Measurements from ENCODE around the gene MYOM1.

Gene MYOM1

DNA sequence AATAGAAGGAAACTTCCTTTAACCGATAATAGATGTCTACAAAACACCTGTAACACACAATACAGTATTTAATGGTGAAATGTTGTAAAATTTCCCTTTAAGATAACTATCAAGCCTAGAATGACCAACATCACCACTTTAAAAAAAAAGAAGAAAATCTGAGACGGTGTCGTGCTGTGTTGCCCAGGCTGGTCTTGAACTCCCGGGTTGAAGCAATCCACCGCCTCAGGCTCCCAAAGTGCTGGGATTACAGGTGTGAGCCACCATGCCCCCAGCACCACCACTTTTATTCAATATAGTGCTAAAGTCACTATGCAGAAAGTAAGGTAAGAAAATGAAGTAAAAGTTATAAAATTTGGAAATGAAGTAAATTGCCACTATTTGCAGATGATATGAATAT, 96.9 kb downstream of the MYOM1 start:
- Histone ChIP-seq H3K9ac (ENCODE audit: low read length) (no peak overlapping the region), H3K27ac (ENCODE audit: low read depth, low read length) (no peak overlapping the region), H3K27me3 (ENCODE audit: control insufficient read depth, insufficient read depth, low read length) (no peaks in the 10 kb centered on the region), H3K4me3 (ENCODE audit: low read depth, low read length) (no peak overlapping the region), H3K36me3 (ENCODE audit: control insufficient read depth, insufficient read depth, low read length) (no peaks in the 10 kb centered on the region), H3K4me1 (ENCODE audit: control insufficient read depth, insufficient read depth, low read length) (peaks cover 10% of the 10 kb centered on the region; the same call in 1 of the 2 replicates), H3K9me3 (ENCODE audit: control insufficient read depth, insufficient read depth, low read depth, low read length) (no peaks in the 10 kb centered on the region)

DNA sequence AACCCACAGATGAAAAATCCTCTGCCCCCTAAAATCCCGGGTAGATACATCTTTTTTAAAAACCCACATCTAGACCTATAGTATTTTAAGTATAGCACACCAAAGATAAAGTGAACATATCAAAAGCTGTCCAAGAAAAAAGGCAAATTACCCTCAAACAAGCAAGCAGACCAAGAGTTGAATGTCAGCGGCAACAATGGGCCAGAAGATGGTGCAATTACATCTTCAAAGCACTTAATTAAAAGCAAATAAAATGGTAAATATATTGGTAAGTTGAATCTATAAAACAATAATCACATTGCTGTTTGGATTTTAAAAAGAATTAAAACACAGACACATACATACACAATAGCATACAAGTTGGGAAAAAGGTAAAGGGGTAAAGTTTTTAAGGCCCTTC, 98.5 kb downstream of the MYOM1 start:
- Histone ChIP-seq H3K4me3 (ENCODE audit: low read depth, low read length) (no peak overlapping the region), H3K27me3 (ENCODE audit: control insufficient read depth, insufficient read depth, low read length) (no peaks in the 10 kb centered on the region), H3K9ac (ENCODE audit: low read length) (no peak overlapping the region), H3K9me3 (ENCODE audit: control insufficient read depth, insufficient read depth, low read depth, low read length) (no peaks in the 10 kb centered on the region), H3K4me1 (ENCODE audit: control insufficient read depth, insufficient read depth, low read length) (peaks cover 10% of the 10 kb centered on the region; the same call in 1 of the 2 replicates), H3K36me3 (ENCODE audit: control insufficient read depth, insufficient read depth, low read length) (no peaks in the 10 kb centered on the region), H3K27ac (ENCODE audit: low read depth, low read length) (no peak overlapping the region)

GRCh38 chr18:3120356-3120755, 99.4 kb downstream of the MYOM1 start:
- no peak overlapping the region for H3K4me3 ChIP-seq (ENCODE audit: low read depth, low read length)
- peaks cover 10% of the 10 kb centered on the region; the same call in 1 of the 2 replicates for H3K4me1 ChIP-seq (ENCODE audit: control insufficient read depth, insufficient read depth, low read length)

DNA sequence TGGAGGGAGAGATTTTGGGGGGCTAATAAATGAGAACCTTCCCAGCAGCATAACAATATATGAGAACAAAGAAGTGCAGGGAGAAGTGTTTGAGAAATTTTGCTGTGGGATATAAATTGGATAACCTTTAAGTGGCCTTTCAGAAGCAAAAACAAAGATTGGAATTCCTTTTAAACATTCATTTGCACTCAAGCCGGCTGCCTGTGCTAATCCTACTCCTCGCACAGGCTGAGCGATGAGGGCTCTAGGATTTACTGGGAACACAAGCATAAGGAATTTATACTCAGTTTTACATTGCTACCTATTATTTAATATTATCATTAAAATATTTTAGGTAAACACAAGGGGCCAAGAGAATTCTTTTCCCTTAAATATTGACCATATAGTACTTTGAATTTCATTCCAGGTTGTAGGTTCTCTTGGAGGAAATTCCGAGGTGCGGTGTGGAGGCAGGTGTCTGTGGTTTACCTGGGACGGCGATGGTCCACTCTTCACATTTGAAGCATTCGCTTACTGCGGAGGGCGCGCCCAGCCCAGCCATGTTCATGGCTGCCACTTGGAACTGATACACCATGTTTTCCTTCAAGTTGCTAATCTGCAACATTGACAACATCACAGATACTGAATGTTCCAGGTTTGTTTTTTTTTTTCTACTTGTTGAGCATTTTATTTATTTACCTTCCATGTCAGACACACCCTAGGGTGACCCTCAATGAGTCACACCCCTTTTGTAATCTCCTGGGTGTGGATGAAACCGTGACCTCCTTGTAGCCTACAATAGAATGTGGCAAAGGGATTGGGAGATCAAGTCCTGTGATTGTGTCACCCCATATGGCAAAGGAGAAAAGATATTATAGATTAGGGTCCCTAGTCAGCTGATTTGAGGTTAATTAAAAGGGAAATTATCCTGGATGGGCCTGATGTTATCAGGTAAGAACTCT, 100.1 kb downstream of the MYOM1 start:
- Histone ChIP-seq H3K27ac (ENCODE audit: low read depth, low read length) (no peak overlapping the region), H3K9ac (ENCODE audit: low read length) (no peak overlapping the region), H3K9me3 (ENCODE audit: control insufficient read depth, insufficient read depth, low read depth, low read length) (no peaks in the 10 kb centered on the region), H3K4me3 (ENCODE audit: low read depth, low read length) (no peak overlapping the region), H3K27me3 (ENCODE audit: control insufficient read depth, insufficient read depth, low read length) (0 out of 2 replicates have a peak, but pooled peaks cover 2% of the 10 kb centered on the region), H3K36me3 (ENCODE audit: control insufficient read depth, insufficient read depth, low read length) (no peaks in the 10 kb centered on the region), H3K4me1 (ENCODE audit: control insufficient read depth, insufficient read depth, low read length) (peaks cover 10% of the 10 kb centered on the region; the same call in 1 of the 2 replicates)

More at GRCh38 chr18:3120356-3120755, 99.4 kb downstream of the MYOM1 start:
- Histone ChIP-seq H3K36me3 (ENCODE audit: control insufficient read depth, insufficient read depth, low read length) (no peaks in the 10 kb centered on the region), H3K27ac (ENCODE audit: low read depth, low read length) (no peak overlapping the region), H3K9ac (ENCODE audit: low read length) (no peak overlapping the region), H3K9me3 (ENCODE audit: control insufficient read depth, insufficient read depth, low read depth, low read length) (no peaks in the 10 kb centered on the region), H3K27me3 (ENCODE audit: control insufficient read depth, insufficient read depth, low read length) (no peaks in the 10 kb centered on the region)

DNA sequence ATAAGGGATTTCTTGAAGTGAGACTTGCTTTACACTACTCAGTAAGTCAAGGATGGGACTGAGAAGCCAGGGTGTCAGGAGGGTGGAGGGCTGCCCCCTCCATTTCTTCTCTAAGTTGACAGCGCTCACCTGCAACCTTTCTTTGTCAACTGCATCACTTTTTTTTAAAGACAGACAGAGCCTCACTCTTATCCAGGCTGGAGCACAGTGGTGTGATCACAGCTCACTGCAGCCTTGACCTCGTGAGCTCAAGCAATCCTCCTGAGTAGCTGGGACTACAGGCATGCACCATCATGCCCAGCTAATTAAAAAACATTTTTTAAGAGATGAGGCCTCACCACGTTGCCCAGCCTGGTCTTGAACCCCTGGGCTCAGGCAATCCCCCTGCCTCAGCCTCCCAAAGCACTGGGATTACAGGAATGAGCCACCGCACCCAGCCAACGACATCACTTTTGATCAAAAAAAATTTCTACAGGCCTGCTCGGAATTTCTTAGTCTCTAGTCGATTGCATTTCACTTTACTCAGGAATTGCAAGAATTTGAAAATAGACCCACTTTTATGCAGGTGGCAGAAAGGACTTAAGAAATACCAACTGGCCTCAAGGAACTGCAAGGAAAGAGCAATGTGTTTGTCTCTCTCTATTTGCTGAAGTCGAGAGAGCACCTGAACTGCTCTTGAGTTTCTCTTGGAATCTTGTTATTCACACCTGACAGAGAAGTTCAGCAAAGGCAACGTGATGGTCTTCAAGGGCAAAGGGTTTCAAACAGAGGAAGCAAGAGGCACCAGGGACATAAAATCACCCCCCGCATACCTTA, 101.4 kb downstream of the MYOM1 start:
- no peak overlapping the region for H3K27ac ChIP-seq (ENCODE audit: low read depth, low read length)
- H3K4me1 ChIP-seq (ENCODE audit: control insufficient read depth, insufficient read depth, low read length) = peaks cover 10% of the 10 kb centered on the region; the same call in 1 of the 2 replicates
- 0 out of 2 replicates have a peak, but pooled peaks cover 2% of the 10 kb centered on the region for H3K27me3 ChIP-seq (ENCODE audit: control insufficient read depth, insufficient read depth, low read length)
- H3K4me3 ChIP-seq (ENCODE audit: low read depth, low read length) = no peak overlapping the region
- no peaks in the 10 kb centered on the region for H3K9me3 ChIP-seq (ENCODE audit: control insufficient read depth, insufficient read depth, low read depth, low read length)
- H3K36me3 ChIP-seq (ENCODE audit: control insufficient read depth, insufficient read depth, low read length) = no peaks in the 10 kb centered on the region
- H3K9ac ChIP-seq (ENCODE audit: low read length) = no peak overlapping the region

DNA sequence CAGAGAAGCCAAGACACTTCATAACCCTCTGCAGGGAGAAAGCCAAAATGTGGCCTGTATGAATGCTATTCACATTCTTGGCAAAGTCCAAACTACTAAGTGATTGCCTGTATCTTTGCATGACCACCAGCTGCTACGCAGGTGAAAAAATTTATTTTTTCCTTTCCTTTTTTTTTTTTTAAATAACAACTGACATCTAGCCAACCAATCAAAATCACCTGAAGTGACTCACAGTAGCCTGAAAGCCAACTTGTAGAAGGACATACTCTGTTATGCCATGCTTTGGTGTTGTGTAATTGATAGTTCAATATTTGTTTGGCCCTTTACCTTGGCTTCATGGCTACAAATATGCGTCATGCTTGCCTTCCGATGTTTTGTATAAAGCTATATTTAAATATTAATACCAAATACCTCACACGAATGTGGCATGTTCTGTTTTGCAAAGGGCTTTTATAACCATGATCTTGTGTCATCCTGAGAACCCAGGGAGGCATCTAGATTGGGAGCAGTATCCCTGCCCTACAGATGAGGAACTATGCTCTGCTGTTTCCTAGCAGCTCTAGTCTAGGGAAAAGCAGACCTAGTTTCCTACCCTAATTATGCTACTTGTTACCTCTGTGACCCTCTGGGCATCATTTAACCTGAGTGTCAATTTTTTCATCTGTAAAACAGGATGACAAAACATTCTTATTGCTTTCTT, 102.1 kb downstream of the MYOM1 start:
- Histone ChIP-seq H3K4me1 (ENCODE audit: control insufficient read depth, insufficient read depth, low read length) (peaks cover 10% of the 10 kb centered on the region; the same call in 1 of the 2 replicates), H3K4me3 (ENCODE audit: low read depth, low read length) (no peak overlapping the region)

DNA sequence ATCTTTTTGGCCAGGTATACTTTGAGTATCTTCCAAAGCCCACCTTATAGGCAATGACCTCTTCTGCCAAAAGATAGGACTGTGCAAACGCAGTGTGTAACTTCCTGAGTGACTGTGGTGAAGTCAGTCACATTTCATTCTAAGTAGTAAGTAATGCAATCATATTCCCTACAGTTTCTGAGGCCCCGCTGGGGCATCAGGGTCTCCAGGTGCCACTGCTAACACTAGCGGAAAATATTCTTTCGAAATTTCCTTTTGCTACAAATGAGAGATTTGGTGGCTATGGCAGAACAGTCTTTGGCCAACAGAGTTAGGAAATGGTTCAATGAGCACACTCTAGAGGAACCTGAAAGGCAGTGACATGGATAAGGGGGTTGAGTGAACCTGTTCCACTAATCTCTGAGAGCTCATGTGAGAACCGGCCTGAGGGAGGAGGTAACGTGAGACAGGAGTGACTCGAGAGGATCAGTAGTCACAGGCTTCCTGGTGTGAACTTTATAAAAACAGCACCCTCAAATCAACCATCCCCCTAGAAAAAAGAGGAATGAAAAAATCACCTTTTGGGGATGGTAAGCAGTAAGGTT, 104.2 kb downstream of the MYOM1 start:
- Histone ChIP-seq H3K27me3 (ENCODE audit: control insufficient read depth, insufficient read depth, low read length) (peaks cover 24% of the 10 kb centered on the region), H3K36me3 (ENCODE audit: control insufficient read depth, insufficient read depth, low read length) (no peaks in the 10 kb centered on the region), H3K9me3 (ENCODE audit: control insufficient read depth, insufficient read depth, low read depth, low read length) (no peaks in the 10 kb centered on the region), H3K9ac (ENCODE audit: low read length) (no peak overlapping the region), H3K4me1 (ENCODE audit: control insufficient read depth, insufficient read depth, low read length) (peaks cover 10% of the 10 kb centered on the region; the same call in 1 of the 2 replicates), H3K4me3 (ENCODE audit: low read depth, low read length) (no peak overlapping the region), H3K27ac (ENCODE audit: low read depth, low read length) (no peak overlapping the region)

More for the DNA sequence above, 102.1 kb downstream of the MYOM1 start:
- Histone ChIP-seq H3K9me3 (ENCODE audit: control insufficient read depth, insufficient read depth, low read depth, low read length) (no peaks in the 10 kb centered on the region), H3K27ac (ENCODE audit: low read depth, low read length) (no peak overlapping the region), H3K36me3 (ENCODE audit: control insufficient read depth, insufficient read depth, low read length) (no peaks in the 10 kb centered on the region), H3K9ac (ENCODE audit: low read length) (no peak overlapping the region), H3K27me3 (ENCODE audit: control insufficient read depth, insufficient read depth, low read length) (peaks cover 3% of the 10 kb centered on the region; the same call in 1 of the 2 replicates)

DNA sequence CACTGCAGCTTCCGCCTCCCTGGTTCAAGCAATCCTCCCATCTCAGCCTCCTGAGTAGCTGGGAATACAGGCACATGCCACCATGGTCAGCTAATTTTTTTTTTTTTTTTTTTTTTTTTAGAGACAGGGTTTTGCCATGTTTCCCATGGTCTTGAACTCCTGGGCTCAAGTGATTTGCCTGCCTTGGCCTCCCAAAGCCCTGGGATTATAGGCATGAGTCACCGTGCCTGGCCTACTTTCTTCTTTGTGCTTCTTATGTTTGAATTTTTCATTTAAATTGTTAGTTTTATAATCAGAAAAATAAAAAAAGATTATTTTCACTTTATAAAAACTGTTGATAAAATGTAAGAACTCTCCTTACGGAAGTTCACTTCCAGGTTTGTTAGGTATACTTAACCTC, 105.3 kb downstream of the MYOM1 start:
- H3K4me1 ChIP-seq (ENCODE audit: control insufficient read depth, insufficient read depth, low read length) = peaks cover 10% of the 10 kb centered on the region; the same call in 1 of the 2 replicates
- H3K4me3 ChIP-seq (ENCODE audit: low read depth, low read length) = no peak overlapping the region
- no peaks in the 10 kb centered on the region for H3K36me3 ChIP-seq (ENCODE audit: control insufficient read depth, insufficient read depth, low read length)
- no peak overlapping the region for H3K27ac ChIP-seq (ENCODE audit: low read depth, low read length)
- H3K9ac ChIP-seq (ENCODE audit: low read length) = no peak overlapping the region
- no peaks in the 10 kb centered on the region for H3K9me3 ChIP-seq (ENCODE audit: control insufficient read depth, insufficient read depth, low read depth, low read length)
- peaks cover 31% of the 10 kb centered on the region for H3K27me3 ChIP-seq (ENCODE audit: control insufficient read depth, insufficient read depth, low read length)

DNA sequence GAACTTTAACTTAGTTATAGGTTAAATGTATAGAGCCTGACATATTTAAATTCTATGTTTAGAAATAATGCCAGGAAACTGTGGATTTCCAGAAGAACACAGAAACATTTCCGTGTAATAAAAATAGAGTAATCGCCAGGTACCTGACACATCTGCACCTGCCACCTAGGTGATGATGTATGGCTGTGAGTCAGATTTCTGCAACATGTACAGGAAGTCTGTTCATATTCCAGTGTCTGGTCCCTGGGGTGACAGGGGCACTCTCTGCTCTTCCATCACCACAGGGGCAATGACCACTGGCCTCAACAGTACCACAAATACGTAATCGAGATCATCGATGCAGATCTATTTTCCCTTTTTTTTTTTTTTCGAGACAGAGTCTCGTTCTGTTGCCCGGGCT, 105.7 kb downstream of the MYOM1 start:
- no peak overlapping the region for H3K4me3 ChIP-seq (ENCODE audit: low read depth, low read length)
- H3K4me1 ChIP-seq (ENCODE audit: control insufficient read depth, insufficient read depth, low read length) = peaks cover 6% of the 10 kb centered on the region; the same call in 1 of the 2 replicates
- no peaks in the 10 kb centered on the region for H3K9me3 ChIP-seq (ENCODE audit: control insufficient read depth, insufficient read depth, low read depth, low read length)
- no peak overlapping the region for H3K9ac ChIP-seq (ENCODE audit: low read length)
- H3K36me3 ChIP-seq (ENCODE audit: control insufficient read depth, insufficient read depth, low read length) = no peaks in the 10 kb centered on the region
- peaks cover 31% of the 10 kb centered on the region for H3K27me3 ChIP-seq (ENCODE audit: control insufficient read depth, insufficient read depth, low read length)
- no peak overlapping the region for H3K27ac ChIP-seq (ENCODE audit: low read depth, low read length)

GRCh38 chr18:3111523-3112240, 108.1 kb downstream of the MYOM1 start:
- no peak overlapping the region for H3K27ac ChIP-seq (ENCODE audit: low read depth, low read length)
- H3K4me1 ChIP-seq (ENCODE audit: control insufficient read depth, insufficient read depth, low read length) = no peaks in the 10 kb centered on the region
- no peaks in the 10 kb centered on the region for H3K9me3 ChIP-seq (ENCODE audit: control insufficient read depth, insufficient read depth, low read depth, low read length)
- peaks cover 31% of the 10 kb centered on the region for H3K27me3 ChIP-seq (ENCODE audit: control insufficient read depth, insufficient read depth, low read length)
- H3K36me3 ChIP-seq (ENCODE audit: control insufficient read depth, insufficient read depth, low read length) = no peaks in the 10 kb centered on the region
- H3K4me3 ChIP-seq (ENCODE audit: low read depth, low read length) = no peak overlapping the region
- H3K9ac ChIP-seq (ENCODE audit: low read length) = no peak overlapping the region
